Mucosa of rectum (tissue), 2 donors: Measurements from ENCODE around the gene PSORS1C2.
A peak's percentile ranks its signal among the peaks of the same experiment; 100 is the strongest.
"Not testable (repeated sequence)": the region's sequence is repeated elsewhere in the genome, so short reads cannot be mapped to it uniquely, and the experiment has no call there.

Experiments
- H3K27ac ChIP-seq, 2 donors: one replicate each; pipeline ENCODE4 v1.7.0; 2013; ENCODE audit warnings: inconsistent platforms in 2 of 2, low read depth in 2 of 2, low read length in 2 of 2
- H3K27me3 ChIP-seq, 2 donors: one replicate each; pipeline ENCODE4 v1.7.0; 2013; ENCODE audit warnings: low read length in 2 of 2; ENCODE audit not compliant: control insufficient read depth in 2 of 2, insufficient read depth in 2 of 2
- H3K36me3 ChIP-seq, 2 donors: one replicate each; pipeline ENCODE4 v1.7.0; 2013; ENCODE audit warnings: low read length in 2 of 2; ENCODE audit not compliant: control insufficient read depth in 2 of 2, insufficient read depth in 2 of 2
- H3K4me1 ChIP-seq, 2 donors: one replicate each; pipeline ENCODE4 v1.7.0; 2013; ENCODE audit warnings: low read length in 2 of 2, mild to moderate bottlenecking in 1 of 2; ENCODE audit not compliant: control insufficient read depth in 2 of 2, insufficient read depth in 2 of 2
- H3K4me3 ChIP-seq, 2 donors: one replicate each; pipeline ENCODE4 v1.7.0; 2013; ENCODE audit warnings: low read length in 2 of 2
- H3K9ac ChIP-seq, 2 donors: one replicate each; pipeline ENCODE4 v1.7.0; 2013; ENCODE audit warnings: low read length in 2 of 2, low read depth in 1 of 2, mild to moderate bottlenecking in 1 of 2
- H3K9me3 ChIP-seq, 2 donors: one replicate each; pipeline ENCODE4 v1.7.0; 2013; ENCODE audit warnings: low read length in 2 of 2; ENCODE audit not compliant: control insufficient read depth in 2 of 2
- donor health status: healthy.
- donor health status: Normal muscosa, but diverticular disease.

PSORS1C2 gene

DNA sequence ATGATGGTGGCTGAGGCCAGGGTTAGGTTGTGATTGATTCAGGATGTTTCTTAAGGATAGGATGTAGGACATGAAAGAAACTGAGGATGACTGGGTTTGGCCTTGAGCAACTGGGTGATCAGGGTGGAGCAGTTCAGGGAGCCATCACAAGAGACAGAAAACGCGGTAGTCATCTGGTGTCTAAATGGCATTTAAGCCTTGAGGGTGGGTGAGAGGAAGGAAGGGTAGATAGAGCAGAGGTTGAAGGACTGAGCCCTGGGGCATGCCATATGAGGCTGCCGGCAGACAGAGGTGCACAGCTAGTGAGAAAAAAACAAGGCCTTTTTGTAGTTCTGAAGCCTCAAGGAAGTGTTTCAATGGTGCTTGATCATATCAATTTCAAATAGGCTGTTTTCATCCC lies 29.7 kb upstream of the PSORS1C2 start:
- H3K9me3 ChIP-seq = no peaks in the 10 kb centered on the region
- H3K4me1 ChIP-seq = no peaks in the 10 kb centered on the region
- H3K27me3 ChIP-seq = no peaks in the 10 kb centered on the region
- H3K9ac ChIP-seq = no peak overlapping the region
- peaks cover 0 to 2% of the 10 kb centered on the region in 2 donors for H3K36me3 ChIP-seq
- no peak overlapping the region for H3K27ac ChIP-seq
- H3K4me3 ChIP-seq = no peak overlapping the region

DNA sequence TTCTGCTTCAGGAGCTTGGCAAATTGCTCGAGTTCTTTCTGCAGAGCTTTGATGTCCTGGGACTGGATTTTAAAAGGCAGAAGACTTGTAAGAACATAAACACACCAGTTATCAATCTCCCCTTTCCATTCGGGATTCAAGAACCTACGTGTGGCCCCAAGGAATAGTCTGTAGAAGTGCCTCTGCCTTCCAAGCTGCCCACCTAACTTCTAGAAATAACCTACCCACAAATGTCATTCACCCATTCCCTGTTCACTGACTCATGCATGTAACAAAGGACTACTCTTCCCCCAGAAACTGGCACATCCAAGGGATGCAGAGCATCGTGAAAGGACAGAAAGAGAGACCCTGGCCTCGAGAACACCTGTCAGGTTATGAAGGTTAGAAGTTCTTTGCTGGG lies 27.1 kb upstream of the PSORS1C2 start:
- Histone ChIP-seq H3K27ac (no peak overlapping the region), H3K4me1 (no peaks in the 10 kb centered on the region), H3K9ac (no peak overlapping the region), H3K4me3 (no peak overlapping the region), H3K27me3 (no peaks in the 10 kb centered on the region), H3K9me3 (no peaks in the 10 kb centered on the region), H3K36me3 (peaks cover 3 to 4% of the 10 kb centered on the region in 2 donors)

DNA sequence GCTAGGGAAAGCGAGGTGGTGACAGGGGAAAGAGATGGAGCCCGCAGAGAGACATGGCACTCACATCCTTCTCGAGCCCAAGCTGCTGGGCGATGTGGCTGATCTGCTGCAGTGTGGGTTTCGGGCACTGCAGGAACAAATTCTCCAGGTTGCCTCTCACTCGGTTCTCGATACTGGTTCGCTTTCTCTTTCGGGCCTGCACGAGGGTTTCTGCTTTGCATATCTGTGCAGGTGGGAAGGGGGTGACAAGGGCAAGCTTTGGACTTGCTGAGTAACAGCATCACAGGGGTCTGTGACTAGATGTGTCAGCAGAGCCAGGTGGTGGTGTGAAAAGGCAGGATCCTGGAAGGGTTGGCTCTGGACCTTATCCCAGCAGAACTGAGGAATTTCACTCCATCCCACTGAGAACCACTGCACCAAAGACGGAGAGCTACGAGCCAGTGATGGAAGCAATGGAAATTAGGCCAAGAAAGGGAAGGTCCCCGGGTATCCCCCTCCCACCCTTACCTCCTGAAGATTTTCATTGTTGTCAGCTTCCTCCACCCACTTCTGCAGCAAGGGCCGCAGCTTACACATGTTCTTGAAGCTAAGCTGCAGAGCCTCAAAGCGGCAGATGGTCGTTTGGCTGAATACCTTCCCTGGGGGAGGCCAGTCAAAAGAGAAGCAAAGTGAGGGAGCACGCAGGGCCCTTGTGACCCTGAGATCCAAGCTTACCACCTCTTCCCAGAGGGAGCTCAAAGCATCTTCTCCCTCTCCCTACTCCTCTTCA lies 26.4 kb upstream of the PSORS1C2 start:
- not testable (repeated sequence) for H3K4me3 ChIP-seq, H3K36me3 ChIP-seq, H3K27me3 ChIP-seq, H3K4me1 ChIP-seq, H3K9me3 ChIP-seq, H3K9ac ChIP-seq, H3K27ac ChIP-seq

DNA sequence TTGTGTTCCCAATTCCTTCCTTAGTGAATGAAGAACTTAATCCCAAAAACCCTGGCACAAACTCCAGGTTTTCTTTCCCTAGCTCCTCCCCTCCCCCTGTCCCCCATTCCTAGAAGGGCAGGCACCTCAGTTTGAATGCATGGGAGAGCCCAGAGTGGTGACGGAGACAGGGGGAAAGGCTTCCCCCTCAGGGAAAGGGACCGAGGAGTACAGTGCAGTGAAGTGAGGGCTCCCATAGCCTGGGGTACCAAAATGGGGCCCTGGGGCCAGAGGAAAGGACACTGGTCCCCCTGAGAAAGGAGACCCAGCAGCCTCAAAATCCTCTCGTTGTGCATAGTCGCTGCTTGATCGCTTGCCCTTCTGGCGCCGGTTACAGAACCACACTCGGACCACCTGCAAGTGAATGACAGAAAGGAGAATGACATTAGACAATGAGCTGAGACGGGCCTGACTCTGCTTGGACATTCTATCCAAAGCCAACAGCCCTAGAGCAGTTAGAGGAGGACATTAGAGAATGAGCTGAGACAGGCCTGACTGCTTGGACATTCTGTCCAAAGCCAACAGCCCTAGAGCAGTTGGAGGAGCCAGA lies 25.7 kb upstream of the PSORS1C2 start:
- not testable (repeated sequence) for H3K36me3 ChIP-seq, H3K4me3 ChIP-seq, H3K27ac ChIP-seq, H3K4me1 ChIP-seq, H3K27me3 ChIP-seq, H3K9ac ChIP-seq, H3K9me3 ChIP-seq

DNA sequence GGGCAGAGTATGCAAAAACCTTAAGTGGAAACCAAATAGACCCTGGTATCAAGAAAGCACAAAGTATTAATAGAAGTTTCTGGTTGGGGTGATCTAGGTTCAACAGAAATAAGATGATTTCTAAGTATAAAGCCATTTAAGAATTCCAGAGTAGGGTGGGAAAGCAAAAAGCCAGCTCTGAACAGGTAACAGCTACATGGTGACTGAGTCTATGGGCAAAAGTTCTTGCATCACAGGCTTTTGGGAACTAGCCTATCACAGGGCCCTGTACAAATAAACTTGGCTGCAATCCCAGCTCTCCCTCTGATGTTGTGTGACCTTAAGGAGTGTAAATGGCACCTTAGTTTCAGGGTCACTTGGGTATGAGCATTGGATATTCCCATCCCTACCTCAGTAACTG lies 25.1 kb upstream of the PSORS1C2 start:
- Histone ChIP-seq H3K4me3 (no peak overlapping the region), H3K36me3 (peaks cover 3 to 4% of the 10 kb centered on the region in 2 donors), H3K27ac (no peak overlapping the region), H3K9me3 (no peaks in the 10 kb centered on the region), H3K4me1 (peaks cover 7 to 9% of the 10 kb centered on the region in 2 donors), H3K27me3 (no peaks in the 10 kb centered on the region), H3K9ac (no peak overlapping the region)

DNA sequence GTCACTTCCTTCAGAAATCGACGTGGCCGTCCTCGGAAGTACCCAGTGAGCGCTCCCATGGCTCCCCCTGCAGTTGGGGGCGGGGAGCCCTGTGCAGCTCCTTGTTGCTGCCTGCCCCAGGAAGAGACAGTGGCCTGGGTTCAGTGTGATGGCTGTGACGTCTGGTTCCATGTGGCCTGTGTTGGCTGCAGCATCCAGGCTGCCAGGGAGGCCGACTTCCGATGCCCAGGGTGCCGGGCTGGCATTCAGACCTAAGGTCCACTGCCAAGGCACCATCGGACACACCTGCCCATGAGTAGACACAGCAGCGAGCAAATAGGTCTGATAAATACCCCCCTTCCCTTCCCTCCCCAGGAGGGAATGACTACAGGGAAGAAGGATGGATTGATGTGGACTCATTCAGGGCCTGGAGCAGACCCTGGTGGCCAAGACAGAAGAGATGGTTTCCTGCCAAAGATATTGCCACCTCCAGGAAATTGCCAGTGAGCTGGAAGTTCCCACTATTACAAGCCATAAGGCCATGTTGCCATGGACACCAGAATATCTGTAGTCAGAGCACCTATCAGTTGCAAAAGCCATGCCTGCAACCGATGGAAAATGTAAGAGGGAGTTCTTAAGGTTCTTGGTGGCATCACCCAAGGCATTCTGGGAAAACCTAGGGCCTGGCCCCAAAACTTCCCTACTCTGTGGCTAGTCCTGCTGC lies 23.7 kb upstream of the PSORS1C2 start:
- Histone ChIP-seq H3K9ac (no peak overlapping the region), H3K36me3 (peaks cover 3 to 4% of the 10 kb centered on the region in 2 donors), H3K9me3 (no peaks in the 10 kb centered on the region), H3K4me3 (no peak overlapping the region), H3K27me3 (no peaks in the 10 kb centered on the region), H3K27ac (no peak overlapping the region), H3K4me1 (peaks cover 11 to 12% of the 10 kb centered on the region in 2 donors)

DNA sequence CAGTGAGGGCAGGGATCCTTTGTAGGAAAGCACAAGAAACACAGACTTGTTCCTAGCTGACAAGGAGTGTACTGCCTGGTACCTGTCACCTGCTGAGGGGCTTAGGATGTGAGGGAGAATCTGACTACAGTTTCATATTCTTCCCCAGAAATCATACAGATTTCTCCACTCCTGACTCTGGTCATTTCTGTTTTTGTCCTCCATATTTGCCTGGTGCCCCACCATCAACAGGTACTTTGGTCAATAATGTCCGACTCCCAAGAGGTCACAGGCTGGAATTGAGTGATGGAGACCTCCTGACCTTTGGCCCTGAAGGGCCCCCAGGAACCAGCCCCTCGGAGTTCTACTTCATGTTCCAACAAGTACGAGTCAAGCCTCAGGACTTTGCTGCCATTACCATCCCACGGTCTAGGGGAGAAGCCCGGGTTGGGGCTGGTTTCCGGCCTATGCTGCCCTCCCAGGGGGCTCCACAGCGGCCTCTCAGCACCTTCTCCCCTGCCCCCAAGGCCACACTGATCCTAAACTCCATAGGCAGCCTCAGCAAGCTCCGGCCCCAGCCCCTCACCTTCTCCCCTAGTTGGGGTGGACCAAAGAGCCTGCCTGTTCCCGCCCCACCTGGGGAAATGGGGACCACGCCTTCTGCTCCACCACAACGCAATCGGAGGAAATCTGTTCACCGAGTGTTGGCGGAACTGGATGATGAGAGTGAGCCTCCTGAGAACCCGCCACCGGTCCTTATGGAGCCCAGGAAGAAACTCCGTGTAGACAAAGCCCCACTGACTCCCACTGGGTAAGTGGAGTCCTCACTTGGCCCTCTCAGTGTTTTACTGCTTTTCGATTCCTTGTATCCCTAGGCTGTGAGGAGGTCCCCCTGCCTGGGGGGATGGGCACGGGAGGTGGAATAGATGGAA lies 22.6 kb upstream of the PSORS1C2 start:
- no peak overlapping the region for H3K4me3 ChIP-seq
- no peak overlapping the region for H3K9ac ChIP-seq
- H3K9me3 ChIP-seq = no peaks in the 10 kb centered on the region
- no peak overlapping the region for H3K27ac ChIP-seq
- peaks cover 3 to 4% of the 10 kb centered on the region in 2 donors for H3K36me3 ChIP-seq
- peaks cover 14 to 18% of the 10 kb centered on the region in 2 donors for H3K4me1 ChIP-seq
- no peaks in the 10 kb centered on the region for H3K27me3 ChIP-seq

DNA sequence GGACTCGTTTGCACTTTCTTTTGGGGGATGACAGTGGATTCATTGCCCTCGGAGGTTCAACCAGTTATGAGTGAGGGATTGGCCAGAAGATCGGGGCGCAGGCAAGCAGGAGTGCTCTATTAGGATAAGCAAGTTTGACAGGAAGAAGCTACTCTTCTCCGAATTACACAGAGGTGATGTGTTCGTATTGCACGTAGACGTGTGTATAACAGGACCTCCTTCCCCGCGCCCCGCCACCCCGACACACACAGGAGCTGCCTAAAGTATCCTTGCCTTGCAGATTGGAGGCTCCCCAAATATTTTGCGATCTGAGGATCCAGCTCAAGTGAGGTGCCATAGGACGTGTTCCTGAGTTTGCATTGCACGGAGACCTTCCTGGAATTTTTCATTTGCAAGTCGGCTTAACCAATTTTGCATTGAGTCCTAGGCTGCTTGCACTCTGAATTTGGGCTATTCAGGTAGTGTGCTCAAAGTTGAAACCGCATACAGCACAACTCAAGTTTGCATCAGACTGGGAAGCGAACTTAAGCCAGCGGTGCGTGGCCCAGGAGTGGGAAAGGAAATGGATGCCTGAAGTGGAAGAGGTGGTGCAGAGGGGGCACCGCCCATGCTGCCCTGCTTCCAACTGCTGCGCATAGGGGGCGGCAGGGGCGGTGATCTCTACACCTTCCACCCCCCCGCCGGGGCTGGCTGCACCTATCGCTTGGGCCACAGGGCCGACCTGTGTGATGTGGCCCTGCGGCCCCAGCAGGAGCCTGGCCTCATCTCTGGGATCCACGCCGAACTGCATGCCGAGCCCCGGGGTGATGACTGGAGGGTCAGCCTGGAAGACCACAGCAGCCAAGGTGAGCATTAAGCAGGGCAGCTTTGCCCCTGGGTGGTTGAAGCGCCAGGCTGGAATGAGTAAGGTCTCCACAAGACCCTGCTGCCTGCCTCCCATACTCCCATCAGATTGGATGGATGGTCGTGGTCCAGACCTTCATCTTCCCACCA lies 20.3 kb upstream of the PSORS1C2 start:
- Histone ChIP-seq H3K9me3 (no peaks in the 10 kb centered on the region), H3K4me3 (peak overlapping the region; percentile 81 to 87), H3K9ac (peak overlapping the region; percentile 66 to 70), H3K27me3 (no peaks in the 10 kb centered on the region), H3K36me3 (peaks cover 7 to 8% of the 10 kb centered on the region in 2 donors), H3K4me1 (peaks cover 14 to 18% of the 10 kb centered on the region in 2 donors), H3K27ac (peak overlapping the region in 1 of 2 donors; percentile 65)
